CD4-positive, alpha-beta memory T cell (primary cell): ENCODE measurements around the gene CUL9. TPM values are rescaled to one million over a fixed set of nuclear protein-coding genes. Genes with fewer than 3 reads are reported as not detected.

ENCODE experiments used
- CTCF ChIA-PET: fragments of 350-600 bp; sonication (Branson Sonifier 250); formaldehyde crosslinking; loops from one replicate; lab custom pipeline; 2021; ENCODE audit warnings: inconsistent platforms; ENCODE audit not compliant: partially characterized antibody; lab: Charles Lee
- POLR2A ChIA-PET: fragments of 350-600 bp; sonication (Branson Sonifier 250); formaldehyde crosslinking; loops from one replicate; lab custom pipeline; 2021; ENCODE audit not compliant: partially characterized antibody; lab: Charles Lee
- DNase-seq, 5 donors: peaks; one replicate each; pipeline versions ENCODE4 v3.0.0 to v3.0.0-alpha.2; 2020 to 2022; ENCODE audit warnings: mixed read lengths in 1 of 5
- H3K27ac ChIP-seq: one replicate; pipeline ENCODE4 v1.7.0; 2013; ENCODE audit warnings: low read depth, low read length
- H3K27me3 ChIP-seq: 2 replicates; pipeline ENCODE4 v1.7.0; 2013; ENCODE audit warnings: mild to moderate bottlenecking, low read length, moderate library complexity; ENCODE audit not compliant: insufficient read depth
- H3K36me3 ChIP-seq: 2 replicates; pipeline ENCODE4 v1.7.0; 2013; ENCODE audit warnings: mild to moderate bottlenecking, low read length, moderate library complexity; ENCODE audit not compliant: insufficient read depth
- H3K4me1 ChIP-seq: 2 replicates; pipeline ENCODE4 v1.7.0; 2013; ENCODE audit warnings: mild to moderate bottlenecking, low read length, moderate library complexity; ENCODE audit not compliant: insufficient read depth
- H3K4me3 ChIP-seq, 2 donors: one replicate each; pipeline ENCODE4 v1.7.0; 2013; ENCODE audit warnings: low read length in 2 of 2, mild to moderate bottlenecking in 1 of 2
- H3K9me3 ChIP-seq, 2 donors: one replicate each; pipeline ENCODE4 v1.7.0; 2013; ENCODE audit warnings: low read length in 2 of 2, control low read depth in 1 of 2; ENCODE audit not compliant: control insufficient read depth in 1 of 2
- H3K27ac Mint-ChIP-seq, 7 donors: one replicate each; pipeline ENCODE4 v1.8.0; 2020 to 2021; ENCODE audit warnings: mixed read lengths in 7 of 7, mild to moderate bottlenecking in 6 of 7, inconsistent platforms in 3 of 7, moderate library complexity in 3 of 7
- H3K27me3 Mint-ChIP-seq, 2 donors: one replicate each; pipeline ENCODE4 v1.8.0; 2020 to 2021; ENCODE audit warnings: mixed read lengths in 2 of 2
- H3K36me3 Mint-ChIP-seq, 2 donors: one replicate each; pipeline ENCODE4 v1.8.0; 2020 to 2021; ENCODE audit warnings: mixed read lengths in 2 of 2, inconsistent platforms in 1 of 2, mild to moderate bottlenecking in 1 of 2
- H3K4me1 Mint-ChIP-seq, 4 donors: one replicate each; pipeline ENCODE4 v1.8.0; 2020 to 2021; ENCODE audit warnings: mixed read lengths in 4 of 4, mild to moderate bottlenecking in 1 of 4
- H3K4me3 Mint-ChIP-seq, 8 donors: one replicate each; pipeline ENCODE4 v1.8.0; 2020 to 2021; ENCODE audit warnings: mixed read lengths in 8 of 8, mild to moderate bottlenecking in 7 of 8, moderate library complexity in 6 of 8, inconsistent platforms in 3 of 8
- H3K9me3 Mint-ChIP-seq, 8 donors: one replicate each; pipeline ENCODE4 v1.8.0; 2020 to 2021; ENCODE audit warnings: mixed read lengths in 8 of 8, mild to moderate bottlenecking in 5 of 8, inconsistent platforms in 3 of 8, moderate library complexity in 1 of 8
- intact Hi-C: fragments of 100-400 bp; cut with micrococcal nuclease; formaldehyde crosslinking; loops from one replicate; pipeline ENCODE4 v1.15.1; 2023
- polyA plus RNA-seq, 2 donors: library from polyadenylated mRNA; unstranded; fragments of 300-500 nt; fragmentation: Illumina TruSeq; gene quantifications; one replicate each; pipeline ENCODE4 v1.2.3, GENCODE V29; 2021
- total RNA-seq, 2 experiments: library from RNA; stranded (reverse); gene quantifications; one replicate each; pipeline ENCODE4 v1.2.3, GENCODE V29; 2021

The CUL9 gene
- total and polyA plus RNA-seq, 4 experiments from 2014 or later, result 8.3 to 95.2 (median 54.9) TPM

DNA sequence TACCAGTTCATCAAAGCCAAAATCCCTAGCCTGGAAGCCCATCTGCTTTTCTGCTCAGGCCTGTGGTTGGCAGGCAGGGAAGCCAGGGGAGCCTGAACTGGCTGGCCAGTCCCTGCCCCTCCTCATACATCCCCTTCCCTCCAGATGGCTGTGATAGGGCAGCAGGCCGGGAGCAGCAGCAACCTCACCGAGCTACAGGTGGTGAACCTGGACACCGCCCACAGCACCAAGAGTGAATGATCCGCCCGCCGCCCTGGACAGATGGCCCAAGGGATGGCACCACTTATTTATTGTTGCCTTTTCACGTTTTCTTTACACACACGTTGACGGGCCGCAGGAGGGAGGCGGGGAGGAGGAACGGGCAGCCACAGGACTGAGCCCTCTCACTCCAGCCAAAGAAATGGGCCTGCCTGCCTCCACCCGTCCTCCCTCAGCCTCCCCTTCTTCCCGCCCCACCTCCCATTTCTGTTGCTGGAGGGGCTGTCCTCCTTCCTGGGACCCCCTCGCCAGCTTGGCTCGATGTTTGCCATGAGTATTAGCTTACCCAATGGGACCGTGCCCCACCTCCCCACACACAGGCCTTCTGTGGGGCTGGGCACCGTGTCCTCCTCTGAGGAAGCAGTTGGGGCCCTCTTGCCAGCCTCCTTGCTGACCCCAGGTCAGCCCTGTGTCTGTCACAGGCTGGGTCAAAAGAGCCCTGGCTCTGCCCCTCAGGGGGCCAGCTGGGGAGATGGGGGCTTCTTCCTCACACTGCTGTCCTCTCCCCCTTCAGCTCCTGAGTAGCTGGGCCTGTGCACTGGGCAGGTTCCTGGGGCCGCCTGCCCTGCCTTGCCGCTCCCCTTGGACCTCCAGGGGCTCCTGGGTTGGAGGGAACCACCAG, 2.8 kb upstream of the CUL9 start:
- Histone ChIP-seq H3K4me3 (no peak overlapping the region), H3K9me3 (no peaks in the 10 kb centered on the region), H3K4me1 (peaks cover 51% of the 10 kb centered on the region), H3K27ac (no peak overlapping the region), H3K27me3 (no peaks in the 10 kb centered on the region), H3K36me3 (peaks cover 38% of the 10 kb centered on the region)
- ChIA-PET POLR2A (interaction anchor here (1.5 to 3.9 kb wide), 2 partner anchors 8 to 11 kb away, joined by 3 to 46 read pairs; partner anchors contain the start of gene SRF), CTCF (interaction anchor here (0.6 kb wide), 1 partner anchor 48 kb away, joined by 3 read pairs; no protein-coding TSS in a partner anchor)
- DNase-seq, result no peak
- Mint-ChIP-seq H3K36me3 (peaks cover 22 to 46% of the 10 kb centered on the region in 2 donors), H3K27me3 (no peaks in the 10 kb centered on the region), H3K27ac (peak overlapping the region in 3 of 7 donors; percentile 42 to 58 (median 48)), H3K4me1 (peaks cover 30 to 54% (median 42%) of the 10 kb centered on the region in 4 donors), H3K4me3 (no peak overlapping the region), H3K9me3 (no peaks in the 10 kb centered on the region)
- intact Hi-C loops, result loop anchor here (10.0 kb wide), 1 partner anchor 1394 kb away; the partner anchor contains the start of genes PRICKLE4 and TOMM6

DNA sequence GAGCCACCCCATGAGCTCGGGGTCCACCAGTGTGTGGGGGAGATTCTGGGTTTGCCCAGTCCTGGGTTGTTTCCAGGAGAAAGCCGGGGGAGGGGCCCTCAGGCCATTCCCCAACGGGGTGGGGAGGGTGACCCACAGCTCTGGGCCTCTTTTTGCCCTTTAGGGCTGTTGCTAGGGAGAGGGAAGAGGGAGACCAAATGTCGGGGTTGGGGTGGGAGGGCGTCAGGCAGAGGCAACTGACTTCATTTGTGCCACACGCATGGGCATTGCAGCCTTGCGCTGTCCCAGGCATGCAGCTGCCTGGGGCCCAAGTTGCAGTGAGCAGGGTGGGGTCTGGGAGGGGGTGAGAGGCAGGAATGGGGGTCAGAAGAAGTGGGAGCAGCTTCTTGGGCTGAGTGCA, 1.9 kb upstream of the CUL9 start:
- no peaks in the 10 kb centered on the region for H3K27me3 ChIP-seq
- Mint-ChIP-seq H3K9me3 (no peaks in the 10 kb centered on the region), H3K36me3 (peaks cover 18 to 44% of the 10 kb centered on the region in 2 donors), H3K4me3 (no peak overlapping the region), H3K27me3 (no peaks in the 10 kb centered on the region), H3K4me1 (peaks cover 30 to 54% (median 42%) of the 10 kb centered on the region in 4 donors), H3K27ac (peak overlapping the region in 1 of 7 donors; percentile 59)
- intact Hi-C loops, result no loop called here
- no peaks in the 10 kb centered on the region for H3K9me3 ChIP-seq
- H3K4me1 ChIP-seq, result peaks cover 51% of the 10 kb centered on the region
- no peak overlapping the region for H3K4me3 ChIP-seq
- DNase-seq, result no peak
- H3K36me3 ChIP-seq, result peaks cover 37% of the 10 kb centered on the region
- ChIA-PET POLR2A (interaction anchor here (1.1 to 3.9 kb wide), 3 partner anchors 9 to 166 kb away, joined by 3 to 46 read pairs (median 3); partner anchors contain the start of genes KLHDC3 and SRF), CTCF (interaction anchor here (0.6 to 1.2 kb wide), 2 partner anchors 33 to 251 kb away, joined by 3 read pairs; partner anchors contain the start of gene CNPY3)
- H3K27ac ChIP-seq, result no peak overlapping the region

DNA sequence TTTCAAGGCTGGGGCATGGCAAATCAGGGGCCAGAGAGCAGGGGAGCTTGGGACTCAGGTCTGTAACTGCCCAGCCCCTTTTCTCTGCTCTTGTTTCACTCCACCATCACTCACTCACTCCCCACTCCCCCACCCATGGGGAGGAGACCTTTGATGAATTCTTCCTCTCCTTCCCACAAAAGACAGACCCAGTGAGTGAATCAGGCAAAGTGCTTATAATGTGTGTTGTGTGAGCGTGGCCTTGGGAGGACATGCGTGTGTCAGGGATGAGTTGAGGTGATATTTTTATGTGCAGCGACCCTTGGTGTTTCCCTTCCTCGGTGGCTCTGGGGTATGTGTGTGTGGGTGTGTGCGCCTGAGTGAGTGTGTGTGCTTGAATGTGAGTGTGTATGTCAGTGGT, 1.0 kb upstream of the CUL9 start:
- Histone ChIP-seq H3K27ac (peak overlapping the region; percentile 3), H3K27me3 (no peaks in the 10 kb centered on the region), H3K4me3 (no peak overlapping the region), H3K9me3 (no peaks in the 10 kb centered on the region), H3K4me1 (peaks cover 51% of the 10 kb centered on the region), H3K36me3 (peaks cover 32% of the 10 kb centered on the region)
- peaks cover 16 to 43% of the 10 kb centered on the region in 2 donors for H3K36me3 Mint-ChIP-seq
- peak overlapping the region; percentile 81 to 98 (median 91) for H3K27ac Mint-ChIP-seq
- POLR2A ChIA-PET, result interaction anchor here (1.1 to 3.9 kb wide), 2 partner anchors 10 to 167 kb away, joined by 3 to 46 read pairs; partner anchors contain the start of genes KLHDC3 and SRF
- H3K4me3 Mint-ChIP-seq, result peak overlapping the region; percentile 62 to 94 (median 89)
- H3K4me1 Mint-ChIP-seq, result peaks cover 36 to 57% (median 46%) of the 10 kb centered on the region in 4 donors
- DNase-seq, result no peak
- CTCF ChIA-PET, result interaction anchor here (1.2 kb wide), 1 partner anchor 251 kb away, joined by 3 read pairs; the partner anchor contains the start of gene CNPY3
- no peaks in the 10 kb centered on the region for H3K27me3 Mint-ChIP-seq
- no peaks in the 10 kb centered on the region for H3K9me3 Mint-ChIP-seq
- intact Hi-C loops, result no loop called here

DNA sequence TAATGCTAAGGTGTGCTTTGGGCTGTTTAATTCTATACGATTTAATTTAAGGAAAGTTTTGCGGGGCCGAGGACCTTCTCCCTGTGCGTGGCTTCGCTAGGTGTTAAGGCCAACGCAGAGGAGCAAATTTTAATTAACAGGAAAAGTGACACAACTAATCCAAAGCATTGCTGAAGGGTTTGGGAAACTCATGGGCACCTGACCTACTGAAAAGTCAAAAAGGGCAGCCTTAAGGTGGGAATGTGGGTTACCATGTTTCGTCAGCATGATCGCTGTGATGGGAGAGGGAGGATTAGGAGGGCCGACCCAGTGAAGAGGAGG, 415 bp upstream of the CUL9 start:
- no peaks in the 10 kb centered on the region for H3K27me3 ChIP-seq
- no peaks in the 10 kb centered on the region for H3K9me3 ChIP-seq
- Mint-ChIP-seq H3K27ac (peak overlapping the region; percentile 81 to 98 (median 92)), H3K27me3 (no peaks in the 10 kb centered on the region), H3K36me3 (peaks cover 22 to 44% of the 10 kb centered on the region in 2 donors), H3K4me1 (peaks cover 40 to 58% (median 48%) of the 10 kb centered on the region in 4 donors), H3K9me3 (no peaks in the 10 kb centered on the region), H3K4me3 (peak overlapping the region; percentile 83 to 94 (median 91))
- POLR2A ChIA-PET, result interaction anchor here (0.8 to 3.9 kb wide), 6 partner anchors 10 to 48 kb away, joined by 3 to 46 read pairs (median 6); partner anchors contain the start of genes DNPH1 and SRF
- H3K4me3 ChIP-seq, result peak overlapping the region; percentile 55 to 78
- intact Hi-C loops, result no loop called here
- H3K4me1 ChIP-seq, result peaks cover 54% of the 10 kb centered on the region
- CTCF ChIA-PET, result interaction anchor here (1.0 kb wide), 1 partner anchor 48 kb away, joined by 3 read pairs; no protein-coding TSS in a partner anchor
- no peak for DNase-seq
- peaks cover 32% of the 10 kb centered on the region for H3K36me3 ChIP-seq
- peak overlapping the region; percentile 78 for H3K27ac ChIP-seq

DNA sequence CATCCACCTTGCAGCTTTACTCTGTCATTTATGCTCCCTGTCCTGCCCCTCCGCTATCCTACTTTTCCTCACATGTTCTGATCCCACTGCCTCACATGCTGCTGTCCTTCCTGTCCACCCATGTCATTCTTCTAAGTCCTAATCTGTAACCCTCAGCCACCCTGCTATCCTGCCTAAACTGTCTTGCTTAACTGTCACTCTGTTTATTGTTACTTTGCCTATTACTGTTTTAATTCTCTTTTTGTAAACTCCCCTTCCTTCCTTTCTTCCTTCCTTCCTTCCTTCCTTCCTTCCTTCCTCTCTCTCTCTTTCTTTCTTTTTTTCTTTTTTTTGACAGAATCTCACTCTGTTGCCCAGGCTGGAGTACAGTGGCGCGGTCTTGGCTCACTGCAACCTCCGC, 1.4 kb downstream of the CUL9 start:
- H3K9me3 ChIP-seq, result no peaks in the 10 kb centered on the region
- Mint-ChIP-seq H3K4me3 (peak overlapping the region; percentile 15 to 94 (median 91)), H3K27ac (peak overlapping the region; percentile 24 to 98 (median 84)), H3K27me3 (no peaks in the 10 kb centered on the region), H3K9me3 (no peaks in the 10 kb centered on the region), H3K4me1 (peaks cover 40 to 61% (median 50%) of the 10 kb centered on the region in 4 donors), H3K36me3 (peaks cover 26 to 46% of the 10 kb centered on the region in 2 donors)
- ChIA-PET CTCF (interaction anchor here (1.1 kb wide), 1 partner anchor 9 kb away, joined by 3 read pairs; no protein-coding TSS in a partner anchor), POLR2A (interaction anchor here (0.7 to 3.9 kb wide), 5 partner anchors 8 to 254 kb away, joined by 3 to 46 read pairs (median 5); partner anchors contain the start of genes CNPY3, DNPH1 and SRF)
- H3K4me1 ChIP-seq, result peaks cover 57% of the 10 kb centered on the region
- H3K36me3 ChIP-seq, result peaks cover 36% of the 10 kb centered on the region
- DNase-seq, result no peak
- no peaks in the 10 kb centered on the region for H3K27me3 ChIP-seq
- H3K4me3 ChIP-seq, result no peak overlapping the region
- no peak overlapping the region for H3K27ac ChIP-seq
- intact Hi-C loops, result no loop called here

DNA sequence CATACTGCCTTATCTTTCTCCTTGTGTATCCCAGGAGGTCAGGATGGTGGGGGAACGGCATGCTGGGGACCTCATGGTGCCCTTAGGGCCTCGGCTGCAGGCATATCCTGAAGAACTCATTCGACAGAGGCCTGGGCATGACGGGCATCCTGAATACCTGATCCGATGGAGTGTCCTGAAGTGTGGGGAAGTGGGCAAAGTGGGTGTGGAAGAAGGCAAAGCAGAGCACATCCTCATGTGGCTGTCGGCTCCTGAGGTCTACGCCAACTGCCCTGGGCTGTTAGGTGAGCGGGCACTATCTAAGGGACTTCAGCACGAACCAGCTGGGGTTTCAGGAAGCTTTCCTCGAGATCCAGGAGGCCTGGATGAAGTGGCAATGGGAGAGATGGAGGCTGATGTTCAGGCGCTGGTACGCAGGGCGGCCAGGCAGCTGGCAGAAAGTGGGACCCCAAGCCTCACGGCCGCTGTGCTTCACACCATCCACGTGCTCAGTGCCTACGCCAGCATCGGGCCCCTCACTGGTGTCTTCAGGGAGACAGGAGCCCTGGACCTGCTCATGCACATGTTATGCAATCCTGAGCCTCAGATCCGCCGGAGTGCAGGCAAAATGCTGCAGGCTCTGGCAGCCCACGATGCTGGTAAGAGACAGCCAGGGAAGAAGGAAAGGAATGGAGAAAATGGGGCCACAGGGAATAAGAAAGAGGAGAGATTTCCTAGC, 2.4 kb downstream of the CUL9 start:
- peaks cover 57% of the 10 kb centered on the region for H3K4me1 ChIP-seq
- no peak for DNase-seq
- H3K4me3 ChIP-seq, result no peak overlapping the region
- no peaks in the 10 kb centered on the region for H3K27me3 ChIP-seq
- no peaks in the 10 kb centered on the region for H3K9me3 Mint-ChIP-seq
- H3K9me3 ChIP-seq, result no peaks in the 10 kb centered on the region
- CTCF ChIA-PET, result interaction anchor here (1.1 kb wide), 1 partner anchor 10 kb away, joined by 3 read pairs; no protein-coding TSS in a partner anchor
- intact Hi-C loops, result no loop called here
- peaks cover 25 to 46% of the 10 kb centered on the region in 2 donors for H3K36me3 Mint-ChIP-seq
- no peak overlapping the region for H3K27ac ChIP-seq
- peak overlapping the region in 5 of 7 donors; percentile 36 to 92 (median 66) for H3K27ac Mint-ChIP-seq
- POLR2A ChIA-PET, result interaction anchor here (0.5 to 2.5 kb wide), 4 partner anchors 9 to 239 kb away, joined by 3 to 13 read pairs (median 8); partner anchors contain the start of gene SRF
- H3K4me1 Mint-ChIP-seq, result peaks cover 40 to 65% (median 52%) of the 10 kb centered on the region in 4 donors
- no peaks in the 10 kb centered on the region for H3K27me3 Mint-ChIP-seq
- peak overlapping the region in 7 of 8 donors; percentile 10 to 48 (median 37) for H3K4me3 Mint-ChIP-seq
- H3K36me3 ChIP-seq, result peaks cover 26% of the 10 kb centered on the region
